HG02798 (cell line): ENCODE data around the gene SEPTIN5.

Experiments
- ATAC-seq: cut with Tn5 transposase; IDR thresholded peaks from one replicate; pipeline ENCODE4 v1.9.1; 2021; ENCODE audit warnings: mild to moderate bottlenecking; ENCODE audit not compliant: unreplicated experiment, poor library complexity

SEPTIN5 gene

GRCh38 chr22:19767427-19768341 lies 53.4 kb downstream of the SEPTIN5 start:
- no peak for ATAC-seq

GRCh38 chr22:19769393-19769715 lies 55.1 kb downstream of the SEPTIN5 start:
- ATAC-seq, result no peak

GRCh38 chr22:19770349-19771220 lies 56.3 kb downstream of the SEPTIN5 start:
- ATAC-seq, result no peak

- no peak for ATAC-seq
These were observed 58.0 kb downstream of the SEPTIN5 start for GRCh38 chr22:19772422-19772672.
